Activated CD8-positive, alpha-beta memory T cell treated with anti-CD3 and anti-CD28 coated beads for 36 hours (primary cell): Measurements from ENCODE around the gene PLCG2. TPM values are rescaled to one million over a fixed set of nuclear protein-coding genes. Genes with fewer than 3 reads are reported as not detected.

ENCODE experiments used
- CTCF ChIA-PET: fragments of 350-600 bp; sonication (Branson Sonifier 250); formaldehyde crosslinking; loops from one replicate; lab custom pipeline; 2021; ENCODE audit warnings: antibody characterized with exemption; lab: Charles Lee
- POLR2A ChIA-PET: fragments of 350-600 bp; sonication (Branson Sonifier 250); formaldehyde crosslinking; loops from one replicate; lab custom pipeline; 2021; ENCODE audit warnings: antibody characterized with exemption; lab: Charles Lee
- total RNA-seq, 2 experiments: library from RNA; stranded (reverse); gene quantifications; one replicate each; pipeline ENCODE4 v1.2.3, GENCODE V29; 2021

Gene PLCG2
- total RNA-seq, 2 experiments from 2014 or later = 16.6 to 18.2 TPM

GRCh38 chr16:81804134-81804610 is 25.1 kb downstream of the PLCG2 start:
- CTCF ChIA-PET = interaction anchor here (1.3 kb wide), 1 partner anchor 30 kb away, joined by 4 read pairs; no protein-coding TSS in a partner anchor
- POLR2A ChIA-PET = interaction anchor here (0.6 kb wide), 1 partner anchor 543 kb away, joined by 3 read pairs; no protein-coding TSS in a partner anchor

- ChIA-PET POLR2A (no interaction called here), CTCF (no interaction called here)
These were observed 27.6 kb downstream of the PLCG2 start for GRCh38 chr16:81806696-81807095.

GRCh38 chr16:81807767-81808358 is 28.8 kb downstream of the PLCG2 start:
- CTCF ChIA-PET = no interaction called here
- POLR2A ChIA-PET = no interaction called here

- CTCF ChIA-PET = interaction anchor here (1.0 to 1.1 kb wide), 2 partner anchors 10 to 11 kb away, joined by 3 to 4 read pairs; no protein-coding TSS in a partner anchor
- POLR2A ChIA-PET = interaction anchor here (1.0 kb wide), 1 partner anchor 34 kb away, joined by 3 read pairs; no protein-coding TSS in a partner anchor
These were observed 29.9 kb downstream of the PLCG2 start for GRCh38 chr16:81808933-81809480.

DNA sequence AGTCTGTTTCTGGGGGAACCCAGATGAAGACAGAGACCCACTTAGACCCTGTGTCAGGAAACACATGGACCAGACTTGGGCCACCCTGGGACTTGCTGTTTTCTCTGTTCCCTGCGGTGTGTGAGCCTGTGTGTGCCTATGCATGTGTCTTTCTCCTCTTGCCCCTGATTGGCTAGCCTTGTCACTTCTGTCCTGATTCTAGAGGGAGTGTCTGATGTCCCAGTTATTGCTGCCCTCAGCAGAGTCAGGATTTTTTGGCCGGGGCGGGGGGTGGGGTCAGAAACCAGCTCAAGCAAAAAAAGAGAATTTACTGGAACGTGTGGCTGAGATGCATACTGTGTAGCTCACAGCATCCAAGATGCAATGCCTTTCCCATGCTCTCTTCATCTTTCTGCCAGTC is 30.5 kb downstream of the PLCG2 start:
- POLR2A ChIA-PET = interaction anchor here (0.6 to 1.0 kb wide), 3 partner anchors 11 to 33 kb away, joined by 3 to 5 read pairs (median 3); no protein-coding TSS in a partner anchor
- CTCF ChIA-PET = interaction anchor here (0.6 to 1.1 kb wide), 3 partner anchors 9 to 780 kb away, joined by 3 to 4 read pairs (median 3); no protein-coding TSS in a partner anchor

GRCh38 chr16:81810361-81810760 is 31.3 kb downstream of the PLCG2 start:
- ChIA-PET CTCF (no interaction called here), POLR2A (interaction anchor here (0.6 to 0.9 kb wide), 2 partner anchors 12 to 30 kb away, joined by 3 to 5 read pairs; no protein-coding TSS in a partner anchor)

DNA sequence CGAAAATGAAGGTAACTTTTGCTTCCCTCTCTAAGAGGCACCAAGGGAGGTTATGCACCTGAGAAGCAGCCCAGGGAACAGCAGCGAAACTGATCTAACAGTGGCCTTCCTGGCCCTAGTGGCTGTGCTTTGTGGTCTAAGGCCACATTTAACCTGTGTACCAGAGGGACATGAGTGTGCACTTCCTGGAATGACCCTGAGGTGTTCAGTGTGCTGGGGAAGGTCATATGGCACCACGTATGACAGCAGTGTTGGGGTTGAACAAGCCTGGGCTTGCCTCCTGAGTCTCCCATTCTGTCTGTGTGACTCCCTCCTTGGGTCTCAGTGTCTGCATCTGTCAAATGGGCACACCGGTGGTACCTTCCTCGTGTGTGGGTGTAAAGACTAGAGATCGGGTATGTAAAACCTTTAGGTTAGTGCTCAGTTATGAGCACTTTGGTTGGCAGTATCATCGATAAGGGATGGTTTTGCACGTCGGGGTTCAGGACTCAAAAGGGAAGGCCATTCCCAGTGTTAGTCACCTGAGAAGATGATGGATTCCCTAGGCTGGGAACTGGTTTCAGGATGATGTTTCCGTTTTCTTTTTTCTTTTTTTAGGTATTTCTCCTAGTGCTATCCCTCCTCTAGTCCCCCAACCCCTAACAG is 31.9 kb downstream of the PLCG2 start:
- POLR2A ChIA-PET = no interaction called here
- CTCF ChIA-PET = no interaction called here

- POLR2A ChIA-PET = no interaction called here
- CTCF ChIA-PET = no interaction called here
These were observed 34.6 kb downstream of the PLCG2 start for GRCh38 chr16:81813648-81814047.

DNA sequence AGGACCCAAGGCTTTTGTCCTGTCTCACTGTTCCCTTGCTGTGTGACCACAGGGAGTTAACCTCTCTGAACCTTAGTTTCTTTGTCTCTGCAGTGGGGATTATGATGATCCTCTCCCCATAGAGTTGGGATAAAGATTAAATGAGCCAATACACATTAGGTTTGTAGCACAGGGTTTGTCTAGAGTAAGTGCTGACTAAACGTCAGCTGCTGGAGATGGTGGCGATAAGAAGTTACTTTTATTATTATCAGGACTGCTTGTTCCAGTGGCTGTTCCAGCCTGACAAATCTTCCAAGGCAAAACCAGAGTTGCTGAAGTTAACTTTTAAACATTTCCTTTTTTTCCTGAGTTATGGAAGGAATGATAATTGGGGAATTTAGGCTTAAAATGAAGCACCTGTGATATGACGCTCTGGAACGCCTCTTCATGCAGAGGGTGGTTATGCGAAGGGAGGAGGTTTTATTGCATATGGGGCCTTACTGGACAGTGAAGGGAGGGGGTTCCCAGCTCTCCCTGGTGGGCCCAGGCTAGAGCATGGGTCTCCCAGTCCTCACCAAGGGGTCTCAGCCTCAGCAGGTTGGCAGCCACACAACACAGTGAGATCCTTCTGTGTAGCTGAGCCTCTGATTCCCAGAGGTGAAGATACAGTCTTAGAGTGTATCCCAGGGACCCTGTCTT is 35.8 kb downstream of the PLCG2 start:
- ChIA-PET POLR2A (no interaction called here), CTCF (no interaction called here)

GRCh38 chr16:81815429-81815766 is 36.3 kb downstream of the PLCG2 start:
- POLR2A ChIA-PET = no interaction called here
- CTCF ChIA-PET = no interaction called here

DNA sequence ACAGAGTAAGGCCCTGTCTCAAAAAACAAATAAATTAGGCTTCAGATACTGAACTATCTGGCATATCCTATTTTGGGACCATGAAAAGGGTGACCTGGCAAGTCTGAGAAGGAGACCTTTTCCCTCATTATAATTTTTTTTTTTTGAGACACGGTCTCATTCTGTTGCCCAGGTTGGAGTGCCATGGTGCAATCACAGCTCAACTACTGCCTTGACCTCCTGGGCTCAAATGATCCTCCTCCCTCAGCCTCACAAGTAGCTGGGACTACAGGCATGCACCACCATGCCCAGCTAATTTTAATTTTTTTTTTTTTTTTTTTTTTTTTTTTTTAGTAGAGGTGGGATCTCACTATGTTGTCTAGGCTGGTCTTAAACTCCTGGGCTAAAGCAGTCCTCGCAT is 37.3 kb downstream of the PLCG2 start:
- ChIA-PET POLR2A (interaction anchor here (0.6 to 0.7 kb wide), 2 partner anchors 25 to 502 kb away, joined by 4 to 7 read pairs; partner anchors contain the start of gene GAN), CTCF (interaction anchor here (0.6 to 2.6 kb wide), 4 partner anchors 18 to 467 kb away, joined by 3 to 7 read pairs (median 4); no protein-coding TSS in a partner anchor)

GRCh38 chr16:81816793-81817210 is 37.7 kb downstream of the PLCG2 start:
- CTCF ChIA-PET = interaction anchor here (2.6 kb wide), 1 partner anchor 18 kb away, joined by 7 read pairs; no protein-coding TSS in a partner anchor
- POLR2A ChIA-PET = interaction anchor here (0.7 kb wide), 1 partner anchor 502 kb away, joined by 4 read pairs; the partner anchor contains the start of gene GAN

GRCh38 chr16:81817296-81817695 is 38.2 kb downstream of the PLCG2 start:
- ChIA-PET CTCF (interaction anchor here (2.6 kb wide), 1 partner anchor 19 kb away, joined by 7 read pairs; no protein-coding TSS in a partner anchor), POLR2A (interaction anchor here (2.0 kb wide), 1 partner anchor 19 kb away, joined by 7 read pairs; no protein-coding TSS in a partner anchor)

DNA sequence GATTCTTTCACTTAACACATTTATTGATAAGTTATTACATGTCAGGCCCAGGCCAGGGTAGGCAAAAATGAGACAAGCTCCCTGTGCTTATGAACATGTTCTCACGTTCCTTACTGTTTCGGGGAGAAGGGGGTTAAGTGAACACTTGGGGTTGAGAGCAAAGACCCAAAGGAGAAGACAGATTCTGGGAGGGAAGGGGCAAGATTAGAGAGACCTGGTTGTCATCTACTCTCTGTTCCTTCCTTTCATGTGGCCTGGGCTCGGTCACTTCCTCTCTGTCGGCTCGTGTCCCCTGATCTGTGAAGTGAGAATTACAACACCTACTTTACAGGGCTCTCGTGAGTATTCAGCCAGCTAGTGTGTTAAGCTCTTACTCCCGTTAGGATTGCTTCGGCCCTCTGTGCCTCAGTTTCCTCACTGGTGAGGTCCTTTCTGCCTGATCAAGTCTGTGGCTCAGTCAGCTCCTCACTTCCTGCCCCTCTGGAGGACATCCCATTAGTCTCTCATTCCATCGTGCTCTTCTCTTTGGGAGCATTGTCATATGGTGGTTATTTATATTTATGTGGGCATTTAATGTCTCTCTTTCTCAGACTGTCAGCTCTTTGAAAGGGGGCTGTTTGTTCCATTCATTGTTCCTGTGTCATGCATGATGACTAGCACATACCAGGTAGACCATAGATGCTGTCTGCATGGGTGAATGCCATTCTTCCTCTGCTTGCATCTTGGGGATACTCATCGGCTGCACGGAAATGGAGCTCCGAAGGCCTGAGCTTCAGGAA is 38.9 kb downstream of the PLCG2 start:
- CTCF ChIA-PET = interaction anchor here (0.6 to 2.6 kb wide), 3 partner anchors 9 to 19 kb away, joined by 3 to 7 read pairs (median 3); no protein-coding TSS in a partner anchor
- POLR2A ChIA-PET = interaction anchor here (1.1 to 2.0 kb wide), 2 partner anchors 13 to 20 kb away, joined by 3 to 7 read pairs; no protein-coding TSS in a partner anchor

DNA sequence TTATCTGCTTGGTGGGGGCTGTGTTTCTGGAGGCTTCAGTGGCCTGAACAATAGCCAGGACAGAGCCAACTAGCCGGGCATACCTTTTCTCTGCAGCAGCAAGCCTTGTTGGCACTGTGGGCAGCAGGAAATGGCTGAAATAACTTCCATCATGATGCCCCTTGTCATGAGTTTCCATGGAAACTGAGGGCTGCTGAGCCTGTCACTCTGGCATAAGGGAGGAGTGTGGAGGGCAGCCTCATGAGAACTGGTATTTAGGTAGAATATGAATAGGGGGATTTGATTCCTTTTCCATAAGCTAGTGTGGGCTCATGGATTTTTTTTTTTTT is 39.4 kb downstream of the PLCG2 start:
- ChIA-PET POLR2A (interaction anchor here (0.7 to 2.0 kb wide), 3 partner anchors 13 to 20 kb away, joined by 3 to 10 read pairs (median 7); no protein-coding TSS in a partner anchor), CTCF (interaction anchor here (0.6 to 1.2 kb wide), 2 partner anchors 9 to 18 kb away, joined by 3 read pairs; no protein-coding TSS in a partner anchor)

DNA sequence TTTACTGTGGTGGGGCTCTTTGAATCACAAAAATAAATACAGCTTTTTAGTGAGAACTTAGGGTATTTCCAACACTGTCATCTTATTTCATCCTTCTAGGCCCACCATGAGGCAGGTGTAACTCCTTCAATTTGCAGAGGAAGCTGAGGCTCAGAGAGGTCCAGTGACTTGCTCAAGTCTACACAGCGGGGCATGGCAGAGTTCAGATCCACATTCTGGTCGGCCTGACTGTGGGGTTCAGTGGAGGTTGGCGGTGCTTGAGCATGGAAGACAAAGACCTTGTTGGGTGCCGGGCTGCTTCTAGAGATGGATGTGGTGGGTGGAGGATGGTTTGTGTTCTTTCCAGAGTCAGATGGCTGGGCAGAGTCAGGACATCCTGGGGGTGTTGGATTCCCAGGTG is 39.8 kb downstream of the PLCG2 start:
- POLR2A ChIA-PET = interaction anchor here (0.7 to 2.0 kb wide), 2 partner anchors 14 to 21 kb away, joined by 7 to 10 read pairs; no protein-coding TSS in a partner anchor

DNA sequence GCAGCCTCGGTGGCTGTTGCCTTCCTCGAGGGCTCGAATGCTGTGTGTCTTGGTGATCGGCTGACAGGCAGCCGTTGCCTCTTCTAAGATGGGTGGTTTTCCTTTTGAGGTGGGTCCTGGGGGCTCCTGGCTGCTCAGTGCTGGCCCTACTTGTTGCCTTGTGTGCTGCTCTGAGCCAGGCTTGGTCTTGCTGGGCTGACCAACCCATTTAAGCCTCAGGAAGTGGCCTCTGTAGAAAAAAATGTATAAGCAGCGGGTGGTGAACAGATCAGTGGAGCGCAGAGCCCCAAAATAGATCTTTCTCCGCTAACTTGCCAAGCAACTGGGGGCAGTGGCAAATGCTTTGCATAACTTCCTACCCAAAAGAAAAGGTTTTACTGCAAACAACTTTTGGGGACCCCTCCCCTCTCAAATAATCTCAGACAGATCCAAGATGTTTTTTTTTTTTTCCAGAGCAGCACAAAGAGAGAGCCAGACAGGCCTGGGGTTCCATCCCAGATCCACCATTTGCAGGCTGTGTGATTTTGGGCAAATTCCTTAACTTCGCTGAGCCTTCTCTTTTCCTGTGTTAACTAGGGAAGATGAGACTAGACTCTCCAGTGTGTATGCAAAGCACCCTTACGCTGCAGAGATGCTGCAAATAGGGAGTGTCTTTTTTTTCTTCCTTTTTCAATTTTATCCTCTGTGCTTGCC is 42.5 kb downstream of the PLCG2 start:
- CTCF ChIA-PET = no interaction called here
- POLR2A ChIA-PET = no interaction called here

More for the DNA sequence above, 39.8 kb downstream of the PLCG2 start:
- CTCF ChIA-PET = interaction anchor here (0.6 to 1.2 kb wide), 2 partner anchors 9 to 18 kb away, joined by 3 read pairs; no protein-coding TSS in a partner anchor
